GM12864 (cell line): ENCODE results near the gene RBM28.

ENCODE experiments used
- DNase-seq: peaks from one replicate; pipeline ENCODE4 v3.0.0-alpha.2; 2011; ENCODE audit warnings: low read depth
- H3K4me3 ChIP-seq: 2 replicates; pipeline ENCODE4 v1.5.1; 2011; ENCODE audit warnings: mild to moderate bottlenecking, low read depth, low read length, control low read depth
- CTCF ChIP-seq: IDR thresholded peaks from 2 replicates; pipeline ENCODE4 v1.5.1; 2011; ENCODE audit warnings: low read depth, mild to moderate bottlenecking, moderate library complexity, low read length, control low read depth, inconsistent platforms; ENCODE audit errors: missing control alignments

RBM28 gene

GRCh38 chr7:128279124-128279713, 64.5 kb downstream of the RBM28 start:
- TF ChIP-seq CTCF = no peak
- DNase-seq = no peak
- no peak overlapping the region for H3K4me3 ChIP-seq

GRCh38 chr7:128278366-128278765, 65.3 kb downstream of the RBM28 start:
- DNase-seq = no peak
- H3K4me3 ChIP-seq = no peak overlapping the region
- TF ChIP-seq CTCF = no peak

GRCh38 chr7:128275681-128276080, 68.0 kb downstream of the RBM28 start:
- no peak for DNase-seq
- H3K4me3 ChIP-seq = no peak overlapping the region
- TF ChIP-seq CTCF = no peak

- no peak overlapping the region for H3K4me3 ChIP-seq
- TF ChIP-seq CTCF = no peak
- no peak for DNase-seq
Observed at GRCh38 chr7:128274884-128275603, 68.7 kb downstream of the RBM28 start.

GRCh38 chr7:128274246-128274883, 69.3 kb downstream of the RBM28 start:
- no peak for DNase-seq
- no peak for TF ChIP-seq CTCF
- H3K4me3 ChIP-seq = no peak overlapping the region

- no peak for DNase-seq
- H3K4me3 ChIP-seq = no peak overlapping the region
- TF ChIP-seq CTCF = no peak
Observed at GRCh38 chr7:128271942-128272481, 71.7 kb downstream of the RBM28 start.
